AG04449 (cell line): Measurements from ENCODE around the gene SMAD9.

ENCODE experiments used
- CTCF ChIA-PET: fragments of 350-600 bp; formaldehyde crosslinking; extraction: SDS; loops from one replicate; lab custom pipeline; 2021; ENCODE audit warnings: antibody characterized with exemption; lab: Yijun Ruan, JAX
- POLR2A ChIA-PET: fragments of 400-600, 350-600 bp; formaldehyde crosslinking; extraction: SDS; loops from one replicate; lab custom pipeline; 2020; ENCODE audit warnings: antibody characterized with exemption, inconsistent platforms; lab: Yijun Ruan, JAX
- DNase-seq: peaks from one replicate; pipeline ENCODE4 v3.0.0-alpha.2; 2010; ENCODE audit warnings: low read depth, low spot score
- H3K4me3 ChIP-seq: 2 replicates; pipeline ENCODE4 v1.5.1; 2011; ENCODE audit warnings: low read depth, mild to moderate bottlenecking, control low read depth, low read length
- CTCF ChIP-seq: IDR thresholded peaks from one replicate; pipeline ENCODE4 v1.5.1; 2011; ENCODE audit warnings: mild to moderate bottlenecking, moderate library complexity, low read length, control low read depth, inconsistent platforms; ENCODE audit not compliant: insufficient read depth; ENCODE audit errors: missing control alignments

SMAD9 gene

GRCh38 chr13:36950330-36950729 lies 30.3 kb upstream of the SMAD9 start:
- no peak for DNase-seq
- TF ChIP-seq CTCF = no peak
- ChIA-PET CTCF (interaction anchor here (1.2 kb wide), 1 partner anchor 39 kb away, joined by 3 read pairs; no protein-coding TSS in a partner anchor), POLR2A (no interaction called here)
- no peak overlapping the region for H3K4me3 ChIP-seq

- POLR2A ChIA-PET = no interaction called here
Measured at GRCh38 chr13:36945078-36945477, 25.0 kb upstream of the SMAD9 start.

GRCh38 chr13:36925603-36926002 lies 5.6 kb upstream of the SMAD9 start:
- ChIA-PET POLR2A (no interaction called here), CTCF (no interaction called here)
- no peak for DNase-seq
- H3K4me3 ChIP-seq = no peak overlapping the region
- TF ChIP-seq CTCF = no peak

More at GRCh38 chr13:36945078-36945477, 25.0 kb upstream of the SMAD9 start:
- no peak overlapping the region for H3K4me3 ChIP-seq
- no peak for TF ChIP-seq CTCF
- CTCF ChIA-PET = interaction anchor here (1.7 kb wide), 1 partner anchor 87 kb away, joined by 6 read pairs; no protein-coding TSS in a partner anchor
- no peak for DNase-seq

- no peak for TF ChIP-seq CTCF
- POLR2A ChIA-PET = no interaction called here
- CTCF ChIA-PET = interaction anchor here (1.1 kb wide), 1 partner anchor 58 kb away, joined by 3 read pairs; no protein-coding TSS in a partner anchor
- no peak overlapping the region for H3K4me3 ChIP-seq
- DNase-seq = no peak
Measured at GRCh38 chr13:36924001-36924400, 4.0 kb upstream of the SMAD9 start.

- no peak for DNase-seq
- ChIA-PET CTCF (no interaction called here), POLR2A (no interaction called here)
- H3K4me3 ChIP-seq = no peak overlapping the region
- TF ChIP-seq CTCF = no peak
Measured at GRCh38 chr13:36921631-36922301, 1.7 kb upstream of the SMAD9 start.

- ChIA-PET CTCF (no interaction called here), POLR2A (no interaction called here)
- peak overlapping the region; percentile 74 for H3K4me3 ChIP-seq
Measured at GRCh38 chr13:36920616-36921185, 663 bp upstream of the SMAD9 start.

More at GRCh38 chr13:36920616-36921185, 663 bp upstream of the SMAD9 start:
- TF ChIP-seq CTCF = no peak
- DNase-seq = no peak
